KMS-11 (cell line): Measurements from ENCODE around the gene KCNA5.

Experiments used
- H2AFZ ChIP-seq: fragments of 200-600 bp; sonication (generic); 2 replicates; pipeline ENCODE4 v1.6.1; 2016; ENCODE audit warnings: antibody characterized with exemption, mixed run types, low read depth
- H3K27ac ChIP-seq: fragments of 200-600 bp; sonication (generic); 2 replicates; pipeline ENCODE4 v1.6.1; 2016; ENCODE audit warnings: mild to moderate bottlenecking, mixed run types
- H3K27me3 ChIP-seq: fragments of 200-600 bp; sonication (generic); 2 replicates; pipeline ENCODE4 v1.6.1; 2017; ENCODE audit warnings: mild to moderate bottlenecking, low read depth, mixed run types, moderate library complexity; ENCODE audit not compliant: insufficient read depth
- H3K36me3 ChIP-seq: fragments of 200-600 bp; sonication (generic); 2 replicates; pipeline ENCODE4 v1.6.1; 2017; ENCODE audit warnings: mild to moderate bottlenecking, mixed run types; ENCODE audit not compliant: insufficient read depth
- H3K4me1 ChIP-seq: fragments of 200-600 bp; sonication (generic); 2 replicates; pipeline ENCODE4 v1.6.1; 2016; ENCODE audit warnings: mild to moderate bottlenecking, low read depth, mixed run types; ENCODE audit not compliant: poor library complexity, severe bottlenecking
- H3K4me2 ChIP-seq: fragments of 200-600 bp; sonication (generic); 2 replicates; pipeline ENCODE4 v1.7.0; 2016; ENCODE audit warnings: mild to moderate bottlenecking, mixed run types
- H3K4me3 ChIP-seq: fragments of 200-600 bp; sonication (generic); IDR thresholded peaks from 2 replicates; pipeline ENCODE4 v1.6.1; 2017; ENCODE audit warnings: low read depth, low read length, mixed read lengths; ENCODE audit not compliant: insufficient read depth
- H3K79me2 ChIP-seq: fragments of 200-600 bp; sonication (generic); 2 replicates; pipeline ENCODE4 v1.6.1; 2016; ENCODE audit warnings: low read depth, mixed run types; ENCODE audit not compliant: insufficient read depth
- H3K9ac ChIP-seq: fragments of 200-600 bp; sonication (generic); 2 replicates; pipeline ENCODE4 v1.6.1; 2016; ENCODE audit warnings: mild to moderate bottlenecking, mixed run types
- H4K20me1 ChIP-seq: fragments of 200-600 bp; sonication (generic); 2 replicates; pipeline ENCODE4 v1.6.1; 2016; ENCODE audit warnings: mild to moderate bottlenecking, mixed run types; ENCODE audit not compliant: insufficient read depth
- TF ChIP-seq, protein P1 (sequence below): fragments of 200-600 bp; sonication (generic); conservative IDR thresholded peaks from 2 replicates; pipeline ENCODE4 v1.6.1; 2017; ENCODE audit warnings: low read depth, mild to moderate bottlenecking, antibody characterized with exemption, low read length, moderate library complexity, mixed read lengths

The KCNA5 gene

DNA sequence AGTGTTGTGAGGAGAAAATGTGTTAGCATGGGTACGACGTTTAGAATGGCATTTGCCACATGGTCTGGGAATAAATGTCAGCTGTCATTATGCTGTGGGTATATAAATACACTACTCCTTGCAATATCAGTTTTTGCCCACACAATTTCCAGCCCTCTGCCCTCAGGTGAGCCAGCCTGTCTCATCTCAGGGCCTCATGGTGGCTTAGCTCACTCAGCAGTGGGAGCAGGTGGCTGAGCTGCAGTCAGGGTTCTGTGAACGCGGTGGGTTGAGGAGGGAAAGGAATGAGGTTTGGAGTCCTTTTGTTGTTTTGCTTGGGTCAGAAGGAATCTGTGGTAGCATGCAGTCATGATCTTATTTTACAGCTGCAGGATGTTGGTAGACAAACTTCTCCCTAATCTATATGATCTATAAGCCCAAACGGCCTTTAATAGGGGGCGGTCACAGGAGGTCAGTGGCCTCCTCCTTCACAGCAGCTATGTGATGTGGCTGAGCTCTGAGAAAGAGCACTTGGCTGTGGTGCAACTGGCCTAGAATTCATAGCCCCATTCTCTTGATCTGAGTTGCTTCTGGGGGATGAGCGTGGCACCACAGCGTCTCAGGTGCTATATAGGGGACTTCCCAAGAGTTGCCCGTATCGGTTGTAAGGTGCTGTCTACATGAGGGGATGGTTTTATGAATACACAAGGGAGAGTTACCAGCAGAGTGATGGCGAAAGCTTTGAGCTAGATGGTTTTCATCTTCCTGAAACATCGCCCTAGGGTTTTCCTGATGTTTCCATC is 27.8 kb upstream of the KCNA5 start:
- H3K27me3 ChIP-seq = no peaks in the 10 kb centered on the region

DNA sequence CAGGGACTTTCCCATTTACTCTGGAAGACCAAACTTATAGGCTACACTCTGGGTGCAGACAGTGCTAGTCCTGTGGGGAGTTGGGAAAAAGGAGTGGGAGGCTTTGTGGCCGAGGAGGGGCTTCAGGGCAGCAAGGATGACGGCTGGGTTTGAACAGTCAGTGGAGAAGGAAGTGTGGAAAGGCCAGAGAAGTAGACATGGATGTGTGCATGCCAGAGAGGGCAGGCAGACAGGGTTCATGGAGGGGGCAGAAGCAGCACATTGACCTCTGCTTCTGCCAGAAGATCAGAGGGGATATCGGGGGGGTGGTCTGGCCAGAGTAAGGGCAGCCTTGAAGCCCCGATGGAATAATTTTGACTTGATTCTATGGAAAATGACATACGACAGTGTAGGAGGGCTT is 27.2 kb upstream of the KCNA5 start:
- Histone ChIP-seq H3K4me2 (no peak overlapping the region), H3K9ac (no peak overlapping the region), H3K79me2 (no peaks in the 10 kb centered on the region), H4K20me1 (no peaks in the 10 kb centered on the region), H3K36me3 (no peaks in the 10 kb centered on the region), H3K27me3 (no peaks in the 10 kb centered on the region), H2AFZ (no peak overlapping the region), H3K27ac (no peak overlapping the region), H3K4me1 (no peaks in the 10 kb centered on the region), H3K4me3 (no peak overlapping the region)
- TF ChIP-seq, protein P1, sequence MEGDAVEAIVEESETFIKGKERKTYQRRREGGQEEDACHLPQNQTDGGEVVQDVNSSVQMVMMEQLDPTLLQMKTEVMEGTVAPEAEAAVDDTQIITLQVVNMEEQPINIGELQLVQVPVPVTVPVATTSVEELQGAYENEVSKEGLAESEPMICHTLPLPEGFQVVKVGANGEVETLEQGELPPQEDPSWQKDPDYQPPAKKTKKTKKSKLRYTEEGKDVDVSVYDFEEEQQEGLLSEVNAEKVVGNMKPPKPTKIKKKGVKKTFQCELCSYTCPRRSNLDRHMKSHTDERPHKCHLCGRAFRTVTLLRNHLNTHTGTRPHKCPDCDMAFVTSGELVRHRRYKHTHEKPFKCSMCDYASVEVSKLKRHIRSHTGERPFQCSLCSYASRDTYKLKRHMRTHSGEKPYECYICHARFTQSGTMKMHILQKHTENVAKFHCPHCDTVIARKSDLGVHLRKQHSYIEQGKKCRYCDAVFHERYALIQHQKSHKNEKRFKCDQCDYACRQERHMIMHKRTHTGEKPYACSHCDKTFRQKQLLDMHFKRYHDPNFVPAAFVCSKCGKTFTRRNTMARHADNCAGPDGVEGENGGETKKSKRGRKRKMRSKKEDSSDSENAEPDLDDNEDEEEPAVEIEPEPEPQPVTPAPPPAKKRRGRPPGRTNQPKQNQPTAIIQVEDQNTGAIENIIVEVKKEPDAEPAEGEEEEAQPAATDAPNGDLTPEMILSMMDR = no peak

More for the DNA sequence above, 27.8 kb upstream of the KCNA5 start:
- no peak overlapping the region for H2AFZ ChIP-seq
- H3K36me3 ChIP-seq = no peaks in the 10 kb centered on the region
- no peaks in the 10 kb centered on the region for H4K20me1 ChIP-seq
- TF ChIP-seq, protein P1 = no peak
- no peak overlapping the region for H3K4me2 ChIP-seq
- no peak overlapping the region for H3K27ac ChIP-seq
- no peak overlapping the region for H3K4me3 ChIP-seq
- H3K4me1 ChIP-seq = no peaks in the 10 kb centered on the region
- no peaks in the 10 kb centered on the region for H3K79me2 ChIP-seq
- H3K9ac ChIP-seq = no peak overlapping the region

DNA sequence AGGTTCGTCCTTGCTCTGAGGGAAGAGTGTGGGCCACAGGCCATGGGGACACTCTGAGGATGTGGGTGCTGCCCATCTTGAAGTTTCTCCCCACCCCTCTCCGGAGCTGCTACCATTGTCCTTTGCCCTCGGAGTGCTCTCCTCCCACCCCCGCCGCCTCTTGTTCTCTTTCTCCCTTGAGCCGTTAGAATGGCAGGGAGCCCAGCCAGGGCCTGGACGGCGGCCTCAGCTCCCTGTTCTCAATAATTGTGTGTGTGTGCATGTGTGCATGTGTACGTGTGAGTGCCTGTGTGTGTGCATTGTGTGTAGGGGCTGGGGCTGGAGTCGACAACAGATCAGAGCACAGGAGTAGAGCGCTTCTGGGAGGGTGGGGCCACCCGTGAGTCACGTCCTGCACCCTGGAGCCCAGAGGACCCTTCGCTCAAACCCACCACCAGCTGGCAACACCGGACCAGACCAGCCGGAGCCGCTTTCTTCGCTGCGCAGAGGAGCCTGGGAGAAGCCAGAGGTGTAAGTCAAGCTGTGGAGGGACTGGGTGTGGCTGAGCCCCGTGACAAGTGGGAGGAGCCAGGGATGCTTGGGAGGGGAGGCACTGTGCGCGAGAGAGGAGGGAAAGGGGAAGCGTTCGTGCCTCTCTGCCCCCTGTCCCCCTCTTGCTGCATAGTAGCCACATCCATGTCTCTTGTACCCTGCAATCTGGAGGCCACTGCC is 25.9 kb upstream of the KCNA5 start:
- Histone ChIP-seq H2AFZ (no peak overlapping the region), H3K9ac (no peak overlapping the region), H3K79me2 (no peaks in the 10 kb centered on the region), H3K4me2 (no peak overlapping the region), H3K27me3 (no peaks in the 10 kb centered on the region), H4K20me1 (no peaks in the 10 kb centered on the region), H3K36me3 (no peaks in the 10 kb centered on the region), H3K4me3 (no peak overlapping the region), H3K4me1 (no peaks in the 10 kb centered on the region), H3K27ac (no peak overlapping the region)
- TF ChIP-seq, protein P1 = no peak

DNA sequence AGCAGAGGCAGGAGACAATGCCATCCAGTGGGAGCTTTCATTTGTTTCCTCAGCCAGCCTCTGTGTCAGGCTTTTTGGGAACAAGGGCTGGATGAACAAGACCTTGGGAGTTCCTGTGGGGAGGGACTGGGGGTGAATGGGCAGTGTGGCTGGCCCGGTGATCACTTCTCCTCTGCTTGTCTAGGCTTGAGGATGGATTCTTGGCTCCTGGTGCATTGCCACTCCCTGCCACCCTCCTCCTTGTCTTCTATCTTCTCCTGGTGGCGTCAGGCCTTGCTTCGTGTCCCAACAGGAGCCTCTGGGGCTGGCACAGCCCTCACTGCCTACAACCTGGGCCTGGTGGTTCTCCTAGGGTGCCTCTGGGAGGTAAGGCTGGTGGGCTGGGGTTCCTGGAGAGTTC is 25.0 kb upstream of the KCNA5 start:
- Histone ChIP-seq H2AFZ (no peak overlapping the region), H3K4me3 (no peak overlapping the region), H3K27me3 (no peaks in the 10 kb centered on the region), H3K79me2 (no peaks in the 10 kb centered on the region), H3K27ac (no peak overlapping the region), H3K9ac (no peak overlapping the region), H4K20me1 (no peaks in the 10 kb centered on the region), H3K4me2 (no peak overlapping the region), H3K4me1 (no peaks in the 10 kb centered on the region), H3K36me3 (no peaks in the 10 kb centered on the region)
- TF ChIP-seq, protein P1 = no peak
